Left ventricle myocardium inferior (tissue), 1 donor: ENCODE data around the gene XYLT2. TPM values are rescaled to one million over a fixed set of nuclear protein-coding genes. Genes with fewer than 3 reads are reported as not detected.

Experiments
- DNase-seq: peaks from one replicate; pipeline ENCODE4 v3.0.0-alpha.2; 2020
- H3K27ac ChIP-seq: fragments of 200-600 bp; replicated peaks from 2 replicates; pipeline ENCODE4 v1.8.0; 2021
- H3K27me3 ChIP-seq: fragments of 200-600 bp; 2 replicates; pipeline ENCODE4 v1.8.0; 2021; ENCODE audit warnings: low read depth
- H3K36me3 ChIP-seq: fragments of 200-600 bp; 2 replicates; pipeline ENCODE4 v1.8.0; 2021
- H3K4me1 ChIP-seq: fragments of 200-600 bp; 2 replicates; pipeline ENCODE4 v1.8.0; 2021
- H3K4me3 ChIP-seq: fragments of 200-600 bp; 2 replicates; pipeline ENCODE4 v1.8.0; 2021; ENCODE audit warnings: mild to moderate bottlenecking, moderate library complexity
- H3K9me3 ChIP-seq: fragments of 200-600 bp; replicated peaks from 2 replicates; pipeline ENCODE4 v1.8.0; 2021
- CTCF ChIP-seq: fragments of 200-600 bp; IDR thresholded peaks from 2 replicates; pipeline ENCODE4 v1.8.0; 2021; ENCODE audit warnings: antibody characterized with exemption, mild to moderate bottlenecking, borderline replicate concordance
- intact Hi-C: fragments of 100-400 bp; cut with micrococcal nuclease; formaldehyde crosslinking; loops from one replicate; pipeline ENCODE4 v1.11.0; 2022
- total RNA-seq: library from RNA; stranded (reverse); fragmentation: NEBNext Ultra II Directional; extraction: Animal tissue kit (Norgen Biotek cat#: 25700); gene quantifications from one replicate; pipeline ENCODE4 v1.2.1, GENCODE V29; 2021
- donor health status: DM: no; HTN: yes; CAD: no; lungs with severe emphysema.

XYLT2 gene
- total RNA-seq, 1 donor from 2014 or later = 12.6 TPM

- peaks cover 13% of the 10 kb centered on the region for H3K27me3 ChIP-seq
- no peak for TF ChIP-seq CTCF
- H3K4me1 ChIP-seq = no peaks in the 10 kb centered on the region
- H3K4me3 ChIP-seq = no peak overlapping the region
- DNase-seq = no peak
- H3K27ac ChIP-seq = no peak overlapping the region
- no peaks in the 10 kb centered on the region for H3K36me3 ChIP-seq
- peaks cover 15% of the 10 kb centered on the region for H3K9me3 ChIP-seq
- intact Hi-C loops = no loop called here
These were observed 8.0 kb upstream of the XYLT2 start for GRCh38 chr17:50337956-50338355.

- no peak for TF ChIP-seq CTCF
- intact Hi-C loops = no loop called here
These were observed 7.3 kb upstream of the XYLT2 start for GRCh38 chr17:50338645-50339044.

GRCh38 chr17:50339381-50339780, 6.5 kb upstream of the XYLT2 start:
- no peak for TF ChIP-seq CTCF
- DNase-seq = no peak
- intact Hi-C loops = no loop called here
- H3K4me1 ChIP-seq = no peaks in the 10 kb centered on the region
- no peak overlapping the region for H3K4me3 ChIP-seq
- peaks cover 13% of the 10 kb centered on the region for H3K27me3 ChIP-seq
- H3K36me3 ChIP-seq = no peaks in the 10 kb centered on the region
- peaks cover 15% of the 10 kb centered on the region for H3K9me3 ChIP-seq
- no peak overlapping the region for H3K27ac ChIP-seq

More at GRCh38 chr17:50338645-50339044, 7.3 kb upstream of the XYLT2 start:
- H3K4me3 ChIP-seq = no peak overlapping the region
- H3K9me3 ChIP-seq = peaks cover 15% of the 10 kb centered on the region
- no peak for DNase-seq
- H3K27ac ChIP-seq = no peak overlapping the region
- H3K4me1 ChIP-seq = no peaks in the 10 kb centered on the region
- H3K36me3 ChIP-seq = no peaks in the 10 kb centered on the region
- peaks cover 13% of the 10 kb centered on the region for H3K27me3 ChIP-seq

GRCh38 chr17:50344731-50345365, 1.1 kb upstream of the XYLT2 start:
- no peaks in the 10 kb centered on the region for H3K9me3 ChIP-seq
- no peak for TF ChIP-seq CTCF
- no peaks in the 10 kb centered on the region for H3K27me3 ChIP-seq
- no peak overlapping the region for H3K27ac ChIP-seq
- H3K4me1 ChIP-seq = peaks cover 37% of the 10 kb centered on the region
- H3K36me3 ChIP-seq = no peaks in the 10 kb centered on the region
- DNase-seq = no peak
- intact Hi-C loops = no loop called here
- peak overlapping the region; percentile 96 for H3K4me3 ChIP-seq

GRCh38 chr17:50346313-50347116, 589 bp downstream of the XYLT2 start:
- H3K9me3 ChIP-seq = no peaks in the 10 kb centered on the region
- peak; percentile 47 for DNase-seq
- H3K27me3 ChIP-seq = no peaks in the 10 kb centered on the region
- peaks cover 40% of the 10 kb centered on the region for H3K4me1 ChIP-seq
- no peak for TF ChIP-seq CTCF
- intact Hi-C loops = no loop called here
- H3K4me3 ChIP-seq = peak overlapping the region; percentile 96
- peak overlapping the region; percentile 73 for H3K27ac ChIP-seq
- H3K36me3 ChIP-seq = no peaks in the 10 kb centered on the region
